ENCODE results near the gene SLC16A14.
"Not testable (repeated sequence)": the region's sequence is repeated elsewhere in the genome, so short reads cannot be mapped to it uniquely, and the experiment has no call there.

SLC16A14 gene

GRCh38 chr2:230068651-230069055 is at the start of gene SLC16A14:
Gene SLC16A14, minus strand, starts transcription at chr2:230068924. Its CDS starts 9,572 bp downstream, at chr2:230059352.
- DNase-seq (ENCODE audit: low read depth in 3 of 3) = peak in 1 of 3 donors; percentile 12

- no peak for DNase-seq (ENCODE audit: low read depth in 3 of 3)
These were observed 38.0 kb upstream of the SLC16A14 start for GRCh38 chr2:230106771-230107170.

- not testable (repeated sequence) for DNase-seq (ENCODE audit: low read depth in 3 of 3)
These were observed 33.2 kb upstream of the SLC16A14 start for GRCh38 chr2:230101967-230102366.

GRCh38 chr2:230097841-230098240 is 29.1 kb upstream of the SLC16A14 start:
- DNase-seq (ENCODE audit: low read depth in 3 of 3) = no peak

GRCh38 chr2:230097424-230097823 is 28.7 kb upstream of the SLC16A14 start:
- no peak for DNase-seq (ENCODE audit: low read depth in 3 of 3)

- DNase-seq (ENCODE audit: low read depth in 3 of 3) = no peak
These were observed 22.2 kb upstream of the SLC16A14 start for GRCh38 chr2:230090967-230091366.

- no peak for DNase-seq (ENCODE audit: low read depth in 3 of 3)
These were observed 16.5 kb upstream of the SLC16A14 start for GRCh38 chr2:230085201-230085600.

GRCh38 chr2:230077851-230078547 is 9.3 kb upstream of the SLC16A14 start:
- DNase-seq (ENCODE audit: low read depth in 3 of 3) = no peak

GRCh38 chr2:230076819-230077218 is 8.1 kb upstream of the SLC16A14 start:
- no peak for DNase-seq (ENCODE audit: low read depth in 3 of 3)

- no peak for DNase-seq (ENCODE audit: low read depth in 3 of 3)
These were observed 7.4 kb upstream of the SLC16A14 start for GRCh38 chr2:230075988-230076631.

GRCh38 chr2:230071421-230071820 is 2.7 kb upstream of the SLC16A14 start:
- no peak for DNase-seq (ENCODE audit: low read depth in 3 of 3)

- no peak for DNase-seq (ENCODE audit: low read depth in 3 of 3)
These were observed 678 bp upstream of the SLC16A14 start for GRCh38 chr2:230069402-230069801.

- DNase-seq (ENCODE audit: low read depth in 3 of 3) = peak in 1 of 3 donors; percentile 41
These were observed 591 bp downstream of the SLC16A14 start for GRCh38 chr2:230068016-230068650.

- DNase-seq (ENCODE audit: low read depth in 3 of 3) = no peak
These were observed 7.9 kb downstream of the SLC16A14 start for GRCh38 chr2:230060672-230061293.

- DNase-seq (ENCODE audit: low read depth in 3 of 3) = no peak
These were observed 14.8 kb downstream of the SLC16A14 start for GRCh38 chr2:230053753-230054478.

GRCh38 chr2:230052299-230052698 is 16.4 kb downstream of the SLC16A14 start:
- DNase-seq (ENCODE audit: low read depth in 3 of 3) = no peak

- no peak for DNase-seq (ENCODE audit: low read depth in 3 of 3)
These were observed 18.6 kb downstream of the SLC16A14 start for GRCh38 chr2:230050136-230050535.

- no peak for DNase-seq (ENCODE audit: low read depth in 3 of 3)
These were observed 20.6 kb downstream of the SLC16A14 start for GRCh38 chr2:230048010-230048671.

- DNase-seq (ENCODE audit: low read depth in 3 of 3) = no peak
These were observed 22.2 kb downstream of the SLC16A14 start for GRCh38 chr2:230046491-230046890.

- no peak for DNase-seq (ENCODE audit: low read depth in 3 of 3)
These were observed 25.3 kb downstream of the SLC16A14 start for GRCh38 chr2:230043461-230043860.

- no peak for DNase-seq (ENCODE audit: low read depth in 3 of 3)
These were observed 25.7 kb downstream of the SLC16A14 start for GRCh38 chr2:230043025-230043424.

Data from stimulated activated CD4-positive, alpha-beta T cell treated with anti-CD3 and anti-CD28 coated beads, TNF-alpha, amount 100 ng/mL, for 48 hours (primary cell).